Mesenchymal stem cell (in vitro differentiated cells and primary cell): ENCODE results near the gene PCNX2.
"Not testable (repeated sequence)": the region's sequence is repeated elsewhere in the genome, so short reads cannot be mapped to it uniquely, and the experiment has no call there.

ENCODE experiments used
- DNase-seq: peaks from one replicate; pipeline ENCODE4 v3.0.0-alpha.2; 2013
- H2AFZ ChIP-seq: one replicate; pipeline ENCODE4 v1.6.1; 2013; ENCODE audit warnings: low read depth, mild to moderate bottlenecking, control low read depth, inconsistent platforms, low read length, moderate library complexity
- H2AK5ac ChIP-seq: 2 replicates; pipeline ENCODE4 v1.6.1; 2013; ENCODE audit warnings: low read length, moderate library complexity, mild to moderate bottlenecking, inconsistent platforms; ENCODE audit not compliant: severe bottlenecking
- H2BK120ac ChIP-seq: one replicate; pipeline ENCODE4 v1.6.1; 2013; ENCODE audit warnings: low read depth, mild to moderate bottlenecking, inconsistent platforms, low read length, moderate library complexity
- H2BK12ac ChIP-seq, 2 experiments: one replicate each; pipeline ENCODE4 v1.6.1; 2013; ENCODE audit warnings: inconsistent platforms in 2 of 2, low read length in 2 of 2, mild to moderate bottlenecking in 2 of 2, moderate library complexity in 2 of 2, control low read depth in 1 of 2
- H2BK15ac ChIP-seq: one replicate; pipeline ENCODE4 v1.6.1; 2013; ENCODE audit warnings: mild to moderate bottlenecking, low read depth, inconsistent platforms; ENCODE audit not compliant: poor library complexity, severe bottlenecking
- H2BK5ac ChIP-seq: 2 replicates; pipeline ENCODE4 v1.6.1; 2013; ENCODE audit warnings: low read depth, mild to moderate bottlenecking, low read length, control low read depth, inconsistent platforms; ENCODE audit not compliant: poor library complexity, severe bottlenecking
- H3K14ac ChIP-seq, 2 experiments: one replicate each; pipeline ENCODE4 v1.6.1; 2013; ENCODE audit warnings: inconsistent platforms in 2 of 2, low read length in 2 of 2, control low read depth in 1 of 2, mild to moderate bottlenecking in 1 of 2, moderate library complexity in 1 of 2
- H3K18ac ChIP-seq, 2 experiments: one replicate each; pipeline ENCODE4 v1.6.1; 2013; ENCODE audit warnings: inconsistent platforms in 2 of 2, low read length in 2 of 2, control low read depth in 1 of 2, low read depth in 1 of 2, mild to moderate bottlenecking in 1 of 2
- H3K23ac ChIP-seq, 2 experiments: one replicate each; pipeline ENCODE4 v1.6.1; 2013; ENCODE audit warnings: inconsistent platforms in 2 of 2, low read length in 2 of 2, mild to moderate bottlenecking in 2 of 2, moderate library complexity in 2 of 2, control low read depth in 1 of 2
- H3K27ac ChIP-seq: 2 replicates; pipeline ENCODE4 v1.5.1; 2013; ENCODE audit warnings: mild to moderate bottlenecking, moderate library complexity, low read length, control low read depth, inconsistent platforms; ENCODE audit not compliant: poor library complexity, severe bottlenecking
- H3K27me3 ChIP-seq, 2 experiments: 2 replicates each; pipeline versions ENCODE4 v1.6.1 to v1.7.0; 2013; ENCODE audit warnings: low read length in 2 of 2, mild to moderate bottlenecking in 2 of 2, moderate library complexity in 2 of 2, control low read depth in 1 of 2, inconsistent platforms in 1 of 2; ENCODE audit not compliant: control insufficient read depth in 1 of 2, insufficient read depth in 1 of 2
- H3K36me3 ChIP-seq, 2 experiments: 2 replicates each; pipeline versions ENCODE4 v1.6.1 to v1.7.0; 2013; ENCODE audit warnings: low read length in 2 of 2, control low read depth in 1 of 2, inconsistent platforms in 1 of 2, low read depth in 1 of 2, mild to moderate bottlenecking in 1 of 2; ENCODE audit not compliant: insufficient read depth in 2 of 2, control insufficient read depth in 1 of 2
- H3K4ac ChIP-seq, 2 experiments: one replicate each; pipeline ENCODE4 v1.6.1; 2013; ENCODE audit warnings: inconsistent platforms in 2 of 2, low read length in 2 of 2, mild to moderate bottlenecking in 2 of 2, moderate library complexity in 2 of 2, control low read depth in 1 of 2, low read depth in 1 of 2
- H3K4me1 ChIP-seq: 2 replicates; pipeline ENCODE4 v1.6.1; 2013; ENCODE audit warnings: low read depth, low read length, control low read depth; ENCODE audit not compliant: control insufficient read depth, insufficient read depth
- H3K4me2 ChIP-seq: 2 replicates; pipeline ENCODE4 v1.6.1; 2013; ENCODE audit warnings: low read length, mild to moderate bottlenecking, inconsistent platforms; ENCODE audit not compliant: poor library complexity, severe bottlenecking
- H3K4me3 ChIP-seq, 2 experiments: 2 replicates each; pipeline versions ENCODE4 v1.5.1 to v1.7.0; 2013; ENCODE audit warnings: low read length in 2 of 2, mild to moderate bottlenecking in 2 of 2, control low read depth in 1 of 2, low read depth in 1 of 2; ENCODE audit not compliant: insufficient read depth in 1 of 2
- H3K79me1 ChIP-seq: replicated peaks from 2 replicates; pipeline ENCODE4 v1.6.1; 2013; ENCODE audit warnings: mild to moderate bottlenecking, control low read depth, low read length, inconsistent platforms; ENCODE audit not compliant: poor library complexity, severe bottlenecking
- H3K9ac ChIP-seq: 2 replicates; pipeline ENCODE4 v1.7.0; 2013; ENCODE audit warnings: mild to moderate bottlenecking, low read length, moderate library complexity
- H3K9me3 ChIP-seq: 2 replicates; pipeline ENCODE4 v1.7.0; 2013; ENCODE audit warnings: mild to moderate bottlenecking, low read length; ENCODE audit not compliant: control insufficient read depth
- H4K8ac ChIP-seq: one replicate; pipeline ENCODE4 v1.6.1; 2013; ENCODE audit warnings: inconsistent platforms, mild to moderate bottlenecking, low read length, moderate library complexity
- H4K91ac ChIP-seq: one replicate; pipeline ENCODE4 v1.6.1; 2013; ENCODE audit warnings: mild to moderate bottlenecking, low read length, inconsistent platforms
- WGBS: methylation state at CpG from one replicate; pipeline ENCODE4 v1.1.7; 2013; ENCODE audit warnings: mixed read lengths; 5-methylcytosine and 5-hydroxymethylcytosine counted together

PCNX2 gene

GRCh38 chr1:233109096-233109495 is 186.4 kb downstream of the PCNX2 start:
- Histone ChIP-seq H2BK120ac (no peak overlapping the region), H3K4me3 (no peak overlapping the region), H3K14ac (no peak overlapping the region), H3K18ac (peak overlapping the region in 1 of 2 experiments; percentile 59), H3K23ac (no peak overlapping the region), H2BK12ac (no peak overlapping the region), H2AFZ (no peak overlapping the region), H3K9ac (no peak overlapping the region), H3K79me1 (peaks cover 9% of the 10 kb centered on the region), H3K27me3 (peaks cover 0 to 9% of the 10 kb centered on the region in 2 experiments), H3K4ac (no peak overlapping the region), H3K36me3 (peaks cover 0 to 21% of the 10 kb centered on the region in 2 experiments), H2BK5ac (no peak overlapping the region), H3K4me2 (no peak overlapping the region), H3K9me3 (no peaks in the 10 kb centered on the region), H2BK15ac (no peak overlapping the region), H3K27ac (no peak overlapping the region), H2AK5ac (peak overlapping the region; percentile 100), H3K4me1 (peaks cover 6% of the 10 kb centered on the region), H4K91ac (no peak overlapping the region), H4K8ac (no peak overlapping the region)
- WGBS, result 24% methylated on average over 6 of the region's 6 CpGs
- peak; percentile 25 for DNase-seq

- H4K91ac ChIP-seq, result peak overlapping the region; percentile 66
- not testable (repeated sequence) for H3K14ac ChIP-seq, H3K79me1 ChIP-seq, H2AFZ ChIP-seq, H3K4me2 ChIP-seq, H3K27me3 ChIP-seq, H3K23ac ChIP-seq, H3K9me3 ChIP-seq, H3K4me1 ChIP-seq, H3K9ac ChIP-seq, H2BK15ac ChIP-seq
- peak overlapping the region; percentile 47 for H2BK5ac ChIP-seq
- peak overlapping the region in 1 of 2 experiments; percentile 6 for H2BK12ac ChIP-seq
- H2AK5ac ChIP-seq, result peak overlapping the region; percentile 100
- WGBS, result 91% methylated on average over 6 of the region's 6 CpGs
- peak overlapping the region in 1 of 2 experiments; percentile 23 for H3K4me3 ChIP-seq
- peak overlapping the region; percentile 69 for H4K8ac ChIP-seq
- H3K27ac ChIP-seq, result peak overlapping the region; percentile 92
- H2BK120ac ChIP-seq, result peak overlapping the region; percentile 64
- peak; percentile 22 for DNase-seq
- H3K18ac ChIP-seq, result peak overlapping the region; percentile 18 to 59
- H3K4ac ChIP-seq, result peak overlapping the region in 1 of 2 experiments; percentile 21
- H3K36me3 ChIP-seq, result peaks cover 0 to 21% of the 10 kb centered on the region in 2 experiments
These were observed 187.8 kb downstream of the PCNX2 start for GRCh38 chr1:233107716-233108130.

GRCh38 chr1:233107130-233107660 is 188.3 kb downstream of the PCNX2 start:
- H3K27me3 ChIP-seq, result peaks cover 0 to 9% of the 10 kb centered on the region in 2 experiments
- H3K9ac ChIP-seq, result no peak overlapping the region
- H2BK120ac ChIP-seq, result peak overlapping the region; percentile 19
- no peak overlapping the region for H3K4me2 ChIP-seq
- DNase-seq, result peak; percentile 38
- peaks cover 6% of the 10 kb centered on the region for H3K4me1 ChIP-seq
- H3K4me3 ChIP-seq, result no peak overlapping the region
- no peak overlapping the region for H3K23ac ChIP-seq
- H3K14ac ChIP-seq, result no peak overlapping the region
- peak overlapping the region; percentile 39 for H4K91ac ChIP-seq
- H3K4ac ChIP-seq, result peak overlapping the region in 1 of 2 experiments; percentile 73
- H3K79me1 ChIP-seq, result peaks cover 9% of the 10 kb centered on the region
- H4K8ac ChIP-seq, result no peak overlapping the region
- WGBS, result 33% methylated on average over 1 of the region's 1 CpG
- H3K18ac ChIP-seq, result peak overlapping the region in 1 of 2 experiments; percentile 75
- H2AFZ ChIP-seq, result no peak overlapping the region
- H2AK5ac ChIP-seq, result peak overlapping the region; percentile 98
- peak overlapping the region in 1 of 2 experiments; percentile 19 for H2BK12ac ChIP-seq
- H2BK15ac ChIP-seq, result no peak overlapping the region
- H2BK5ac ChIP-seq, result peak overlapping the region; percentile 95
- peaks cover 0 to 21% of the 10 kb centered on the region in 2 experiments for H3K36me3 ChIP-seq
- no peaks in the 10 kb centered on the region for H3K9me3 ChIP-seq
- peak overlapping the region; percentile 92 for H3K27ac ChIP-seq

GRCh38 chr1:233105225-233105624 is 190.3 kb downstream of the PCNX2 start:
- Histone ChIP-seq H3K4ac (no peak overlapping the region), H4K8ac (no peak overlapping the region), H3K4me3 (no peak overlapping the region), H2BK5ac (no peak overlapping the region), H3K27me3 (peaks cover 0 to 9% of the 10 kb centered on the region in 2 experiments), H2AK5ac (no peak overlapping the region), H3K36me3 (peaks cover 0 to 17% of the 10 kb centered on the region in 2 experiments), H3K14ac (no peak overlapping the region), H3K79me1 (peaks cover 13% of the 10 kb centered on the region), H3K9ac (no peak overlapping the region), H3K23ac (no peak overlapping the region), H2BK15ac (no peak overlapping the region), H2BK120ac (no peak overlapping the region), H2AFZ (no peak overlapping the region), H3K4me2 (no peak overlapping the region), H4K91ac (no peak overlapping the region), H3K18ac (no peak overlapping the region), H3K9me3 (no peaks in the 10 kb centered on the region), H3K4me1 (peaks cover 2% of the 10 kb centered on the region), H2BK12ac (no peak overlapping the region), H3K27ac (no peak overlapping the region)
- peak; percentile 61 for DNase-seq
- WGBS, result no CpG with 5 or more reads among the region's 1 CpG
